ENCODE data around the gene MXRA7.

The MXRA7 gene

GRCh38 chr17:76697702-76698465 lies 12.9 kb downstream of the MXRA7 start:
- DNase-seq (ENCODE audit: low read depth): no peak
- no peak for TF ChIP-seq CTCF (IDR thresholded peaks at IDR 0.05; ENCODE audit: control insufficient read depth, extremely low read depth, insufficient read depth)

GRCh38 chr17:76696763-76697701 lies 13.7 kb downstream of the MXRA7 start:
- H3K4me3 ChIP-seq (ENCODE audit: low read depth, low read length): no peak overlapping the region
- TF ChIP-seq CTCF (IDR thresholded peaks at IDR 0.05; ENCODE audit: control insufficient read depth, extremely low read depth, insufficient read depth): no peak
- no peak for DNase-seq (ENCODE audit: low read depth)

More at GRCh38 chr17:76697702-76698465, 12.9 kb downstream of the MXRA7 start:
- no peak overlapping the region for H3K4me3 ChIP-seq (ENCODE audit: low read depth, low read length)

GRCh38 chr17:76695059-76695831 lies 15.5 kb downstream of the MXRA7 start:
- no peak overlapping the region for H3K4me3 ChIP-seq (ENCODE audit: low read depth, low read length)
- no peak for DNase-seq (ENCODE audit: low read depth)
- no peak for TF ChIP-seq CTCF (IDR thresholded peaks at IDR 0.05; ENCODE audit: control insufficient read depth, extremely low read depth, insufficient read depth)

- no peak for TF ChIP-seq CTCF (IDR thresholded peaks at IDR 0.05; ENCODE audit: control insufficient read depth, extremely low read depth, insufficient read depth)
- no peak for DNase-seq (ENCODE audit: low read depth)
Observed at GRCh38 chr17:76691379-76692191, 19.2 kb downstream of the MXRA7 start.

GRCh38 chr17:76690596-76691280 lies 20.0 kb downstream of the MXRA7 start:
- no peak overlapping the region for H3K4me3 ChIP-seq (ENCODE audit: low read depth, low read length)
- no peak for TF ChIP-seq CTCF (IDR thresholded peaks at IDR 0.05; ENCODE audit: control insufficient read depth, extremely low read depth, insufficient read depth)
- DNase-seq (ENCODE audit: low read depth): no peak

More at GRCh38 chr17:76691379-76692191, 19.2 kb downstream of the MXRA7 start:
- no peak overlapping the region for H3K4me3 ChIP-seq (ENCODE audit: low read depth, low read length)

Measured in LNCaP clone FGC (cell line).